Osteoblast (primary cell): ENCODE measurements around the gene CLDN7. TPM values are rescaled to one million over a fixed set of nuclear protein-coding genes. Genes with fewer than 3 reads are reported as not detected.
A peak's percentile ranks its signal among the peaks of the same experiment; 100 is the strongest.

Experiments
- DNase-seq: peaks from one replicate; pipeline ENCODE4 v3.0.0; 2011; ENCODE audit warnings: low spot score, mixed read lengths; ENCODE audit not compliant: insufficient read length; ENCODE audit errors: missing footprints
- H2AFZ ChIP-seq: 2 replicates; pipeline ENCODE4 v1.6.0; 2011; ENCODE audit warnings: mild to moderate bottlenecking, low read length
- H3K27ac ChIP-seq: 2 replicates; pipeline ENCODE4 v1.5.1; 2011; ENCODE audit warnings: mild to moderate bottlenecking, low read depth, low read length, moderate library complexity
- H3K27me3 ChIP-seq: 2 replicates; pipeline ENCODE4 v1.6.0; 2012; ENCODE audit warnings: mild to moderate bottlenecking, control low read depth, inconsistent platforms, low read length, moderate library complexity; ENCODE audit not compliant: insufficient read depth
- H3K36me3 ChIP-seq: 2 replicates; pipeline ENCODE4 v1.5.1; 2011; ENCODE audit warnings: mild to moderate bottlenecking, low read length, control low read depth, moderate library complexity; ENCODE audit not compliant: insufficient read depth
- H3K4me1 ChIP-seq: 2 replicates; pipeline ENCODE4 v1.5.1; 2011; ENCODE audit warnings: mild to moderate bottlenecking, low read length, control low read depth, moderate library complexity; ENCODE audit not compliant: insufficient read depth
- H3K4me2 ChIP-seq: 2 replicates; pipeline ENCODE4 v1.6.0; 2011; ENCODE audit warnings: mild to moderate bottlenecking, low read length; ENCODE audit not compliant: insufficient read depth
- H3K4me3 ChIP-seq: fragments of 200-600 bp; sonication (generic); 3 replicates; pipeline ENCODE4 v1.5.1; 2012; ENCODE audit warnings: mild to moderate bottlenecking, low read length, inconsistent platforms; ENCODE audit not compliant: insufficient read depth
- H3K79me2 ChIP-seq: 2 replicates; pipeline ENCODE4 v1.6.0; 2012; ENCODE audit warnings: mild to moderate bottlenecking, low read length, control low read depth, inconsistent platforms; ENCODE audit not compliant: insufficient read depth
- H3K9me3 ChIP-seq: 2 replicates; pipeline ENCODE4 v1.5.1; 2011; ENCODE audit warnings: low read depth, low read length, control low read depth
- H4K20me1 ChIP-seq: 2 replicates; pipeline ENCODE4 v1.6.0; 2012; ENCODE audit warnings: mild to moderate bottlenecking, low read length, control low read depth; ENCODE audit not compliant: insufficient read depth
- CTCF ChIP-seq: IDR thresholded peaks from 2 replicates; pipeline ENCODE4 v1.5.1; 2011; ENCODE audit warnings: mild to moderate bottlenecking, low read depth, low read length, moderate library complexity; ENCODE audit errors: extremely low read depth
- total RNA-seq: library from RNA; depleted of rRNA; stranded (reverse); fragments of >200 nt; gene quantifications from 2 replicates; pipeline ENCODE4 v1.2.3, GENCODE V29; 2012

Gene CLDN7
- total RNA-seq, 1 donor = 0.36 TPM

GRCh38 chr17:7219229-7219811 lies 43.0 kb downstream of the CLDN7 start:
- peak; percentile 90 for DNase-seq
- Histone ChIP-seq H3K4me1 (peaks cover 54% of the 10 kb centered on the region), H3K27ac (peak overlapping the region; percentile 94), H2AFZ (peak overlapping the region; percentile 89), H3K27me3 (no peaks in the 10 kb centered on the region), H3K4me3 (peak overlapping the region; percentile 97), H3K79me2 (peaks cover 54% of the 10 kb centered on the region), H3K36me3 (peaks cover 37% of the 10 kb centered on the region), H4K20me1 (peaks cover 60% of the 10 kb centered on the region), H3K4me2 (peak overlapping the region; percentile 99), H3K9me3 (no peaks in the 10 kb centered on the region)
- no peak for TF ChIP-seq CTCF

- peaks cover 59% of the 10 kb centered on the region for H3K79me2 ChIP-seq
- no peak overlapping the region for H2AFZ ChIP-seq
- peak overlapping the region; percentile 94 for H3K27ac ChIP-seq
- TF ChIP-seq CTCF = no peak
- peaks cover 61% of the 10 kb centered on the region for H4K20me1 ChIP-seq
- H3K36me3 ChIP-seq = peaks cover 32% of the 10 kb centered on the region
- H3K4me2 ChIP-seq = no peak overlapping the region
- H3K27me3 ChIP-seq = no peaks in the 10 kb centered on the region
- no peak for DNase-seq
- no peaks in the 10 kb centered on the region for H3K9me3 ChIP-seq
- H3K4me1 ChIP-seq = peaks cover 59% of the 10 kb centered on the region
- H3K4me3 ChIP-seq = no peak overlapping the region
These were observed 43.5 kb downstream of the CLDN7 start for GRCh38 chr17:7218758-7219157.

GRCh38 chr17:7218166-7218565 lies 44.1 kb downstream of the CLDN7 start:
- Histone ChIP-seq H3K4me1 (peaks cover 59% of the 10 kb centered on the region), H3K4me2 (peak overlapping the region; percentile 87), H3K27me3 (no peaks in the 10 kb centered on the region), H3K27ac (peak overlapping the region; percentile 51), H3K79me2 (peaks cover 64% of the 10 kb centered on the region), H3K36me3 (peaks cover 26% of the 10 kb centered on the region), H3K4me3 (peak overlapping the region; percentile 71), H4K20me1 (peaks cover 61% of the 10 kb centered on the region), H2AFZ (peak overlapping the region; percentile 88), H3K9me3 (no peaks in the 10 kb centered on the region)
- TF ChIP-seq CTCF = no peak
- no peak for DNase-seq

GRCh38 chr17:7217113-7217987 lies 44.9 kb downstream of the CLDN7 start:
- Histone ChIP-seq H3K4me1 (peaks cover 59% of the 10 kb centered on the region), H3K79me2 (peaks cover 67% of the 10 kb centered on the region), H4K20me1 (peaks cover 58% of the 10 kb centered on the region), H3K4me2 (peak overlapping the region; percentile 87), H3K27me3 (no peaks in the 10 kb centered on the region), H2AFZ (peak overlapping the region; percentile 88), H3K36me3 (peaks cover 18% of the 10 kb centered on the region), H3K9me3 (no peaks in the 10 kb centered on the region), H3K4me3 (peak overlapping the region; percentile 81), H3K27ac (peak overlapping the region; percentile 51)
- peak; percentile 98 for DNase-seq
- no peak for TF ChIP-seq CTCF
